IPS DF 19.7 (cell line): ENCODE data around the gene HOXD8.

Experiments used
- DNase-seq: peaks from one replicate; pipeline ENCODE4 v3.0.0-alpha.2; 2013; ENCODE audit warnings: low read depth, low spot score

The HOXD8 gene

DNA sequence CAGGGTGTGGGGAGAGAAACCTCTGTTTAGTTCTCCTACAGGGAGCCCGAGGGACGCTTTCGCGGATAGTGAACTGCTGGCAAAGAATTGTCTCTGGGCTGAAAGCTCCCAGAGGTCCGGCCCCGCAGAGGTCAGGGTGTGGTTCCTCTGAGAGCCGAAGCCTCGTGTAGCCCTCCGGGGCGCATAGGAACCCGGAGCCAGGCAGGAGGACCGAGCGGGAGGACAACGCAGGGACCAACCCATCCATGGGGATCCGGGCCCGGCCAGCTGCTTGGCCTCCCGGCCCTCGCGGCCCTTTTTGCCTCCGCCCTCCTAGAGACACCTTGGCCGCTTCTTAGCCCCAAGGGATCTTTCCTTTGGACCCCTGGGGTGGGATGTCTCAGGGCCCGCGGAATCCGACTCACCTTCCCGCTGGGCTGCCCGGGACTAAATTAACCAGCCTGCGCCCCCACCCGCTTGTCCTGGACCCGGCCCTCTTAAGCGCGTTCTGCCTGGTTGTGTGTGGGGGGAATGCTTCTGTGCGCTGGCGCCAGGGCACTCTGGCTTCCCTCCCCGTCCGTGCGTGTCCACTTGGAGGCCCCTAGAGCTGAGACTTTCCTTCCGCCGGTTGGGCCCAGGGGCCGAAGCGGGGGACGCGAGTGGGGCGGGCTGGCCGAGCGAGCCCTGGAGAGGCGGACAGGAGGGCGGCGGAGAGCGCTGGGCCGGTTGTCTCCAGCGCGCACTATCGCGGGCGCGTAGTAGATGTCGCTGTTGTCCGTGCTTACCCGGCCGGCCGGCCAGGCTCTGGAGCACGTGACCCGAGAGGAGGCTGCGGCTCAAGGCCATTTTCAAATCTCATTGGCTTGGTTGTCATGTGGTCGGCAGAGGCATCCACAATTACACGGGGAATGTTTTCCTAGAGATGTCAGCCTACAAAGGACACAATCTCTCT, 13.4 kb upstream of the HOXD8 start, which contains the start of gene HOXD10:
Gene HOXD10, plus strand, starts transcription at position 896 of the 931 bp plus-strand sequence. CDS start 56 bp downstream, outside the sequence.
- DNase-seq: no peak

GRCh38 chr2:176117162-176117822, 12.2 kb upstream of the HOXD8 start:
- DNase-seq: no peak

DNA sequence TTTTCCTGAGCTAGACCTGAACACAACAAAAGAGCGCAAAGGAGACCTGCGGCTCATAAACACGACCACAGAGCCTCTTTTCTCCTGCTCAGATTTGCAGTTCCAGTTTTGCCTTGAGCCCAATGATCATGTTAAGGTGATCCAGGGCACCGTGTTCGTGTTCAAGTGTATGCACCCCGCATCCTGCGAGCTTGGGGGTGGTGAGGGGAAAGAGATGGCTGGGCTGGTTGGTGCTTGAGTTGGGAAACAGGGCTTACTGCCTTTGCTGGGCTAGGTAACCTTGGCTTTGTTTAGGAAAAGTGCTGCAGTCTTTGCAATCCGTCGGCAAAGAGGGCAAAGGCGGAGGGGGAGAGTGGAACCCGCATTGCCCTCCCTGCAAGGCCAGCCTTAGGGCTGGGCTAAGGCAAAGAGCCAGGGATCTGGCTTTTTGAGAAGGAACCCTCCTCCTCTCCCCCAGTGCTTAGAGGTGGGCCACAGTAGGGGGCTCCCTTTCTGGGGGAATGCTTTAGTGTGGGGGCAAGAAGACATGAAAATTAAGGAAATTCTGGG, 11.6 kb upstream of the HOXD8 start:
- no peak for DNase-seq

- DNase-seq: no peak
Measured at GRCh38 chr2:176118601-176119339, 10.7 kb upstream of the HOXD8 start.

- DNase-seq: no peak
Measured at GRCh38 chr2:176120364-176121189, 8.9 kb upstream of the HOXD8 start.

- no peak for DNase-seq
Measured at GRCh38 chr2:176121190-176122051, 8.1 kb upstream of the HOXD8 start.

DNA sequence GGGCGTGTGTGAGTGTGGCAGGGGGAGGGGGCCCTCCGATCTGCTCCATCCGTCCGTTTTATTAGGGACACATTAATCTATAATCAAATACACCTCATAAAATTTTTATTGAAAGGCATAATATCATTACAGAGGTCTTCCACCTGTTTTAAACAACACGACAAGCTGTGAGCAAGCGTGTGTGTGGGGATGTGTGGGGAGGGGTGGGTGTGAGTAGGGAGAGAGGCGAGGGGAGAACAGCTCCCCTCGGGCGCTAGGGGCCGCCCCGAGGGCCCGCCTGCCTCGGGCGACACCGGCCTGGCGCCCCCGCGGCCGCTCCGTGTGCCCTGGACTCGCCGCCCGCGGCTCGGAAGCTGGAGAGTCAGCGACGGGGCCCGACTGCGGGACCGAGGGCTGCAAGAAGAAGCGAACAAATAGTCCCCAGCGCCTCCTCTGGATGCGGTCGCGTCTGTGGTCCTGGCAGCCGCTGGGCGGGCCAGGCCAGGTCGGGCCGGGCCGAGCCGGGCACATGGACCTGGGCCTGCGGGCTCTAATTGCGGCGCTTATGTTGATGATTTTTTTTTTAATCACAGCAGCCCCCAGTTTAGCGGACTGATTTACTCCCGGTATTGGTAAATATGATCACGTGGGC, 7.3 kb upstream of the HOXD8 start:
- no peak for DNase-seq

DNA sequence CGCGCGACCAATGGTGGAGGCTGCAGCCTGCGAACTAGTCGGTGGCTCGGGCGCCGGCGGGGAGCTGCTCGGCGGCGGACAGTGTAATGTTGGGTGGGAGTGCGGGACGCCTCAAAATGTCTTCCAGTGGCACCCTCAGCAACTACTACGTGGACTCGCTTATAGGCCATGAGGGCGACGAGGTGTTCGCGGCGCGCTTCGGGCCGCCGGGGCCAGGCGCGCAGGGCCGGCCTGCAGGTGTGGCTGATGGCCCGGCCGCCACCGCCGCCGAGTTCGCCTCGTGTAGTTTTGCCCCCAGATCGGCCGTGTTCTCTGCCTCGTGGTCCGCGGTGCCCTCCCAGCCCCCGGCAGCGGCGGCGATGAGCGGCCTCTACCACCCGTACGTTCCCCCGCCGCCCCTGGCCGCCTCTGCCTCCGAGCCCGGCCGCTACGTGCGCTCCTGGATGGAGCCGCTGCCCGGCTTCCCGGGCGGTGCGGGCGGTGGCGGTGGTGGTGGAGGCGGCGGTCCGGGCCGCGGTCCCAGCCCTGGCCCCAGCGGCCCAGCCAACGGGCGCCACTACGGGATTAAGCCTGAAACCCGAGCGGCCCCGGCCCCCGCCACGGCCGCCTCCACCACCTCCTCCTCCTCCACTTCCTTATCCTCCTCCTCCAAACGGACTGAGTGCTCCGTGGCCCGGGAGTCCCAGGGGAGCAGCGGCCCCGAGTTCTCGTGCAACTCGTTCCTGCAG, 6.7 kb upstream of the HOXD8 start, which contains the start of gene HOXD9:
Gene HOXD9, plus strand, starts transcription at position 37 of the 728 bp plus-strand sequence. Its CDS starts 50 bp downstream, at position 87.
- no peak for DNase-seq

DNA sequence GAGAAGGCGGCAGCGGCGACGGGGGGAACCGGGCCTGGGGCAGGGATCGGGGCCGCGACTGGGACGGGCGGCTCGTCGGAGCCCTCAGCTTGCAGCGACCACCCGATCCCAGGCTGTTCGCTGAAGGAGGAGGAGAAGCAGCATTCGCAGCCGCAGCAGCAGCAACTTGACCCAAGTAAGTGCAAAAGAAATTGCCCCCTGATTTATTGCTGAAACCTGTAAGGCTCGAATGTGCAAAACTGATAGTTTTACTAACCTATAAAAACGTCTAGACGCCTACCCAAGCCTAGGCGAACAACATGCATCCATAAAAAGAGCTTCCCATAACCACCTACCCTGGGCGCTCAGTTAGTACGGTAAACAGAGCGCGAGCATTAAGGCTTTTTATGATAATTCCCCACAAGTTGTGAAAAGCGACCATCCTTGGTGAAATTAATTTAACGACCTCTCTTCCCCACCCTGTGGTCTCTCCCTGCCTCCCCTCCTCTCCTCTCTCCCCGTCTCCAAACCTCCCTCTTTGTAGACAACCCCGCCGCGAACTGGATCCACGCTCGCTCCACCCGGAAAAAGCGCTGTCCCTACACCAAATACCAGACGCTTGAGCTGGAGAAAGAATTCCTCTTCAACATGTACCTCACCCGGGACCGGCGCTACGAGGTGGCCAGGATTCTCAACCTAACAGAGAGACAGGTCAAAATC, 5.9 kb upstream of the HOXD8 start:
- no peak for DNase-seq

DNA sequence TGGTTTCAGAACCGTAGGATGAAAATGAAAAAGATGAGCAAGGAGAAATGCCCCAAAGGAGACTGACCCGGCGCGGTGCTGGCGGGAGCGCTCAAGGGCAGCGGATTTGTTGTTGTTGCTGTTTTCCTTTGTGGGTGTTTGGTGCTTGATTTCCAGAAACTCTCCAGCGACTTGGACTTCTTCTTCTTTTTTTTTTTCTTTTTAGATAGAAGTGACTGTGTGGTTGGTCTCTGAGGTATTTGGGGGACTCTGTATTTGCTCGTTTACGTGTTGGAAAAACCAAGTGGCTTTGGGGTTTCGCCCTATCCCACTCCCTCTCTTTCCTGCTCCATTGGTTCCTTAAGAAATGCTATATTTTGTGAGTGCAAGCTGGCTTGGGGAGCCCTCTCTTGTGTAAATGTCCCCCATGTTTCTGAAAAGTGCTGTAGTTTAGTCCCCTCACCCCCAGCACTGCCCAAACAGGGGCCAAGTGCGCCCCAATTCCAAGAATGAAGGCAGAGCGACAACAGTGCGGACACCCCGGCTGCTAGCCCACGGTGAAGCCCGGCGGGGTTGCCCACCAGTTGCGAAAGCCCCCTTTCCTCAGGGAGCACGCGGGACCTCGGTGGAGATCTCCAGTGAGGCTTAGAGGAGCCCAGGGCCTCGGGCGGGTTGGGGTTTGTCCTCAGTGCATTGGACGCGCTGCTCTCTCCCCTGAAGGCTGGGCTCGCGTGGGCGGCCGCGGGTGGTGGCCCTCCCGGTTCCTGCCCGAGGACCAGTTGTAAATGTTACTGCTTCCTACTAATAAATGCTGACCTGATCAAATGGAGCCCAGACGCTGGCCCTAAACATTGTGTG, 5.2 kb upstream of the HOXD8 start:
- DNase-seq: no peak

DNA sequence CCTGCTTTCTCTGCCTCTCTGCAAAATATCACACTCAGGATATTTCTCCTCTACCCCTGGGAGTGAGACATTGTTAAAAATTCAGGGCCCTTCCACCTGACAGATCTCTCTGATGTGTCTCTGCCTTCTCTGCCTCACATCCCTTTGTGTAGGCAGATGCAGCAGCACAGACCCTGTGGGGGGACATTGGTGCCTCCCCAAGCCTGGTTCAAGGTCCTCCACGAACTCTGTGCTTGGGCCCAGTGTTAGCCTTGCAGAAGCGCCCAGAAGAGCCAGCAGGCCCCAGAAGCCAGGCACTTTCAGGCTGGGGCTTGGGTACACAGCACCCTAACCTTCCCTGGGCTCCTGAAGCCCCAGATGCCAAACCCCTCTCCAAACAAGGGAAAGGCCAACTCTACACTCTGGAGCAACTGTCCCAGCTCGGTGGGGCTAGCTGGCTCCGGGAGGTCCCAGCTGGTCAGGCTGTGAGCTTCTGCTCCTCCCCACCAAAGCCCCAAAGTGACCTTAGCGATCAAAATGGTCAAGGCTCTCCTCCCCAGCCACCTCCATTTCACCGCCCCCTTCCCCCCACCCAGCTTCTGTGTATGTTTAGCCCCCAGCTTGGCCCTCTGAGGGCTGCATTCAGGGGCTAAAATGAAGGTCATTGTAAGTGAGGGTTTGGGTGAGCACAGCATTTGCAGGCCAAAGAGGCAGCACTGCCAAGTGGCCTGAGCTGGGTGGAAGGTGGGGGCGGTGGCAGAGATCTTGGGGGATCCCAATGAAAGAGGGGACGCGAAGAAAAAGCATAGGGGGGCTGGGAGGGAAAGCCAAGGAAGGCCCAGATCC, 4.3 kb upstream of the HOXD8 start:
- DNase-seq: no peak

GRCh38 chr2:176125772-176126054, 3.8 kb upstream of the HOXD8 start:
- no peak for DNase-seq

DNA sequence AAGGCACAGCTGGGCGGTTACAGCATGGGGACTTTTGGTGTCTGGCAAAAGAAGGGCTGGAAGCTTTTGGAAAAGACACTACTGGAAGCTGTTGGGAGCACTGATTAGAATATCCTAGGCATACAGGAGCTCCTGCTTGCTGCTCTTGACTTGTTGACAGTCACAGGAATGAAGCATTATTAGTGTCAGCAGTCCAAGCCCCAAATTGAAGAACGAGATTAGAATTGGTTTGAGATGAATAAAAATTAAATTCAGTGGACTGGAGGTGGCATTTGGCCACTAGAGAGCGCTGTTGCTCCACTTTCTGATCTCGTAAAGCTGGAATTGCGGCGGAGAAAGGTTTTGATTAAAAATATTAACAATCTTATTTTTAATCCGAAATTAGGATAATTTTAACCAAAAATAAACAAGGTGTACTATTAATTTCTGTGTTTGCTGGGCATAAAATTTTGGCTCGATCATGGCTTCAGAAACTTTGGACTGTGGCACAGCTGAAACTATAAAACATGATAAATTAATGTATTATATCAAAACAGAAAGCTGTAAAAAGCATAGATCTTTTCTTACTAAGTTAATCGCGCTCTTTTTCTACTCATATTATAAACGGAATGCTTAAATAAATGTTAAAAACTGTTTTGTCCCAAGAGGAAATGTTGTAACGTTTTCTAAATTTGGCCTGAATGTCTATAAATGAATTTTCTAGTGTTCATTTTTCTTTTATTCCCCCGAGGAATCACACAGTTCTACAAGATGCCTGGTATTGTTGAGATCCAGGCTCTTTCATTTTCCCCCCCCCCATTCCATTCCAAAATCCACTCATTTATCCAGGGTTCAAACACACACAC, 2.4 kb upstream of the HOXD8 start:
- no peak for DNase-seq

DNA sequence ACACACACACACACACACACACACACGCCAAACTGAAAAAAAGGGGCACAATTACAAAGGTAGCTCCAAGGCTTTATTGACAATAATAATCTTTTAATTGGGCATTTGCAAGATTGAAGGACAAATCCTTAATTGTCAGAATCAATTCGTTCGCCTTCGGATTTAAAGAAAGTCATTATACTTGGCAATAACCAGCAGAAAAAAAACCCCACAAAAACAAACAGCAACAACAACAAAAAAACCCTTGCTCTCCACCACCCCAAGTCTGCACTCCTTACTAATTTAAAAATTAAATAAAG, 1.8 kb upstream of the HOXD8 start:
- DNase-seq: no peak

GRCh38 chr2:176128172-176128981, 1.1 kb upstream of the HOXD8 start:
- no peak for DNase-seq
